Measurements from ENCODE around the gene TDRD10. TPM values are rescaled to one million over a fixed set of nuclear protein-coding genes. Genes with fewer than 3 reads are reported as not detected.
A peak's percentile ranks its signal among the peaks of the same experiment; 100 is the strongest.

TDRD10 gene
- total RNA-seq, 2 donors from 2014 or later = 0.12 TPM; not detected in 1

- no peaks in the 10 kb centered on the region for H3K9me3 ChIP-seq (ENCODE audit: control insufficient read depth, low read length, poor library complexity, severe bottlenecking)
- DNase-seq (no peak), ATAC-seq (no peak)
- Mint-ChIP-seq H3K27me3 (peaks cover 59% of the 10 kb centered on the region), H3K27ac (no peak overlapping the region), H3K4me3 (no peak overlapping the region), H3K36me3 (ENCODE audit: low read depth) (peaks cover 7% of the 10 kb centered on the region), H3K4me1 (peaks cover 10% of the 10 kb centered on the region)
Measured at GRCh38 chr1:154539486-154540483, 37.8 kb downstream of the TDRD10 start.

GRCh38 chr1:154541231-154541630 lies 39.2 kb downstream of the TDRD10 start:
- DNase-seq = no peak
- H3K4me1 Mint-ChIP-seq = peaks cover 10% of the 10 kb centered on the region
- H3K36me3 Mint-ChIP-seq (ENCODE audit: low read depth) = peaks cover 5% of the 10 kb centered on the region
- no peak for ATAC-seq
- no peak overlapping the region for H3K4me3 Mint-ChIP-seq
- no peaks in the 10 kb centered on the region for H3K9me3 ChIP-seq (ENCODE audit: control insufficient read depth, low read length, poor library complexity, severe bottlenecking)
- H3K27ac Mint-ChIP-seq = no peak overlapping the region
- H3K27me3 Mint-ChIP-seq = peaks cover 49% of the 10 kb centered on the region

- H3K4me1 Mint-ChIP-seq = peaks cover 11% of the 10 kb centered on the region
- H3K27ac Mint-ChIP-seq = no peak overlapping the region
- no peak overlapping the region for H3K4me3 Mint-ChIP-seq
- DNase-seq (peak in 2 of 3 donors; percentile 30 to 34), ATAC-seq (peak; percentile 85)
- H3K27me3 Mint-ChIP-seq = peaks cover 15% of the 10 kb centered on the region
- no peaks in the 10 kb centered on the region for H3K9me3 ChIP-seq (ENCODE audit: control insufficient read depth, low read length, poor library complexity, severe bottlenecking)
- H3K36me3 Mint-ChIP-seq (ENCODE audit: low read depth) = peaks cover 6% of the 10 kb centered on the region
Measured at GRCh38 chr1:154546264-154547063, 44.4 kb downstream of the TDRD10 start.

- Mint-ChIP-seq H3K4me1 (peaks cover 11% of the 10 kb centered on the region), H3K27me3 (peaks cover 9% of the 10 kb centered on the region), H3K4me3 (no peak overlapping the region), H3K27ac (no peak overlapping the region), H3K36me3 (ENCODE audit: low read depth) (peaks cover 6% of the 10 kb centered on the region)
- no peak for DNase-seq
- H3K9me3 ChIP-seq (ENCODE audit: control insufficient read depth, low read length, poor library complexity, severe bottlenecking) = no peaks in the 10 kb centered on the region
- no peak for ATAC-seq
Measured at GRCh38 chr1:154547105-154547732, 45.2 kb downstream of the TDRD10 start.

- Mint-ChIP-seq H3K27ac (no peak overlapping the region), H3K4me3 (no peak overlapping the region), H3K27me3 (peaks cover 6% of the 10 kb centered on the region), H3K4me1 (peaks cover 11% of the 10 kb centered on the region), H3K36me3 (ENCODE audit: low read depth) (peaks cover 6% of the 10 kb centered on the region)
- ATAC-seq = no peak
- no peak for DNase-seq
- no peaks in the 10 kb centered on the region for H3K9me3 ChIP-seq (ENCODE audit: control insufficient read depth, low read length, poor library complexity, severe bottlenecking)
Measured at GRCh38 chr1:154548028-154548427, 46.0 kb downstream of the TDRD10 start.

GRCh38 chr1:154549202-154549770 lies 47.3 kb downstream of the TDRD10 start:
- H3K36me3 Mint-ChIP-seq (ENCODE audit: low read depth) = peaks cover 10% of the 10 kb centered on the region
- ATAC-seq (no peak), DNase-seq (no peak)
- H3K27ac Mint-ChIP-seq = peak overlapping the region; percentile 56
- H3K4me3 Mint-ChIP-seq = no peak overlapping the region
- no peaks in the 10 kb centered on the region for H3K9me3 ChIP-seq (ENCODE audit: control insufficient read depth, low read length, poor library complexity, severe bottlenecking)
- peaks cover 6% of the 10 kb centered on the region for H3K27me3 Mint-ChIP-seq
- H3K4me1 Mint-ChIP-seq = peaks cover 17% of the 10 kb centered on the region

GRCh38 chr1:154550070-154550469 lies 48.1 kb downstream of the TDRD10 start:
- Mint-ChIP-seq H3K36me3 (ENCODE audit: low read depth) (peaks cover 10% of the 10 kb centered on the region), H3K4me3 (no peak overlapping the region), H3K27me3 (no peaks in the 10 kb centered on the region), H3K4me1 (peaks cover 17% of the 10 kb centered on the region), H3K27ac (no peak overlapping the region)
- ATAC-seq (no peak), DNase-seq (no peak)
- H3K9me3 ChIP-seq (ENCODE audit: control insufficient read depth, low read length, poor library complexity, severe bottlenecking) = no peaks in the 10 kb centered on the region

- peaks cover 10% of the 10 kb centered on the region for H3K36me3 Mint-ChIP-seq (ENCODE audit: low read depth)
- H3K4me1 Mint-ChIP-seq = peaks cover 17% of the 10 kb centered on the region
- H3K27me3 Mint-ChIP-seq = no peaks in the 10 kb centered on the region
- H3K9me3 ChIP-seq (ENCODE audit: control insufficient read depth, low read length, poor library complexity, severe bottlenecking) = no peaks in the 10 kb centered on the region
- ATAC-seq = no peak
- DNase-seq = no peak
- no peak overlapping the region for H3K4me3 Mint-ChIP-seq
- H3K27ac Mint-ChIP-seq = no peak overlapping the region
Measured at GRCh38 chr1:154550657-154551056, 48.6 kb downstream of the TDRD10 start.

GRCh38 chr1:154551474-154551873 lies 49.5 kb downstream of the TDRD10 start:
- H3K9me3 ChIP-seq (ENCODE audit: control insufficient read depth, low read length, poor library complexity, severe bottlenecking) = no peaks in the 10 kb centered on the region
- Mint-ChIP-seq H3K27ac (no peak overlapping the region), H3K4me1 (peaks cover 21% of the 10 kb centered on the region), H3K27me3 (no peaks in the 10 kb centered on the region), H3K4me3 (no peak overlapping the region), H3K36me3 (ENCODE audit: low read depth) (peaks cover 10% of the 10 kb centered on the region)
- no peak for DNase-seq
- ATAC-seq = no peak

GRCh38 chr1:154552036-154552435 lies 50.0 kb downstream of the TDRD10 start:
- peaks cover 10% of the 10 kb centered on the region for H3K36me3 Mint-ChIP-seq (ENCODE audit: low read depth)
- no peaks in the 10 kb centered on the region for H3K27me3 Mint-ChIP-seq
- H3K27ac Mint-ChIP-seq = no peak overlapping the region
- peaks cover 20% of the 10 kb centered on the region for H3K4me1 Mint-ChIP-seq
- DNase-seq = no peak
- no peak for ATAC-seq
- no peaks in the 10 kb centered on the region for H3K9me3 ChIP-seq (ENCODE audit: control insufficient read depth, low read length, poor library complexity, severe bottlenecking)
- no peak overlapping the region for H3K4me3 Mint-ChIP-seq

- no peak for ATAC-seq
- no peaks in the 10 kb centered on the region for H3K27me3 Mint-ChIP-seq
Measured at GRCh38 chr1:154553056-154554030, 51.3 kb downstream of the TDRD10 start.

GRCh38 chr1:154556422-154556821 lies 54.4 kb downstream of the TDRD10 start:
- ATAC-seq = no peak
- peak overlapping the region; percentile 97 for H3K27ac Mint-ChIP-seq
- H3K9me3 ChIP-seq (ENCODE audit: control insufficient read depth, low read length, poor library complexity, severe bottlenecking) = no peaks in the 10 kb centered on the region
- H3K4me1 Mint-ChIP-seq = peaks cover 30% of the 10 kb centered on the region
- no peaks in the 10 kb centered on the region for H3K27me3 Mint-ChIP-seq
- peaks cover 10% of the 10 kb centered on the region for H3K36me3 Mint-ChIP-seq (ENCODE audit: low read depth)
- no peak for DNase-seq
- peak overlapping the region; percentile 99 for H3K4me3 Mint-ChIP-seq

More at GRCh38 chr1:154553056-154554030, 51.3 kb downstream of the TDRD10 start:
- no peak for DNase-seq
- H3K4me3 Mint-ChIP-seq = no peak overlapping the region
- peaks cover 29% of the 10 kb centered on the region for H3K4me1 Mint-ChIP-seq
- no peak overlapping the region for H3K27ac Mint-ChIP-seq
- H3K36me3 Mint-ChIP-seq (ENCODE audit: low read depth) = peaks cover 15% of the 10 kb centered on the region
- no peaks in the 10 kb centered on the region for H3K9me3 ChIP-seq (ENCODE audit: control insufficient read depth, low read length, poor library complexity, severe bottlenecking)
